H54 (cell line): Measurements from ENCODE around the gene MGMT.

Experiments
- DNase-seq: peaks from one replicate; pipeline ENCODE4 v3.0.0; 2011; ENCODE audit warnings: low spot score, mixed read lengths; ENCODE audit not compliant: insufficient read length
- FAIRE-seq: peaks from 3 replicates; lab custom pipeline; 2011; peaks lifted over from hg19 to GRCh38; lab: Jason Lieb, UNC
- POLR2A ChIP-seq: IDR thresholded peaks from 2 replicates; pipeline ENCODE4 v1.6.1; 2011; ENCODE audit warnings: low read depth, mild to moderate bottlenecking, low read length

The MGMT gene

DNA sequence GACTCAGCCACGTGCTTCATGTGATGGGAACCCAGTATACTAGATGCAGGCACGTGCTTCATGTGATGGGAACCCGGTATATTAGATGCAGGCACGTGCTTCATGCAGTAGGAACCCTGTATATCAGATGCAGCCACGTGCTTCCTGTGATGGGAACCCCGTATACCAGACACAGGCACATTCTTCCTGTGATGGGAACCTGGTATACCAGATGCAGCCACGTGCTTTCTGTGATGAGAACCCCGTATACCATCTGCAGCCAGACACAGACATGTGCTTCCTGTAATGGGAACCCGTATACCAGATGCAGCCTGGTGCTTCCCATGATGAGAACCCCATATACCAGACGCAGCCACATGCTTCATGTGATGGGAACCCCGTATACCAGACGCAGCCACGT lies 44.0 kb downstream of the MGMT start:
- FAIRE-seq, result no peak
- TF ChIP-seq POLR2A, result no peak
- DNase-seq, result no peak

GRCh38 chr10:129511758-129512157 lies 44.7 kb downstream of the MGMT start:
- FAIRE-seq, result no peak
- TF ChIP-seq POLR2A, result no peak
- no peak for DNase-seq

GRCh38 chr10:129513312-129513711 lies 46.3 kb downstream of the MGMT start:
- no peak for FAIRE-seq
- TF ChIP-seq POLR2A, result no peak

GRCh38 chr10:129514568-129515451 lies 47.8 kb downstream of the MGMT start:
- DNase-seq (no peak), FAIRE-seq (no peak)
- TF ChIP-seq POLR2A, result no peak

More at GRCh38 chr10:129513312-129513711, 46.3 kb downstream of the MGMT start:
- no peak for DNase-seq

DNA sequence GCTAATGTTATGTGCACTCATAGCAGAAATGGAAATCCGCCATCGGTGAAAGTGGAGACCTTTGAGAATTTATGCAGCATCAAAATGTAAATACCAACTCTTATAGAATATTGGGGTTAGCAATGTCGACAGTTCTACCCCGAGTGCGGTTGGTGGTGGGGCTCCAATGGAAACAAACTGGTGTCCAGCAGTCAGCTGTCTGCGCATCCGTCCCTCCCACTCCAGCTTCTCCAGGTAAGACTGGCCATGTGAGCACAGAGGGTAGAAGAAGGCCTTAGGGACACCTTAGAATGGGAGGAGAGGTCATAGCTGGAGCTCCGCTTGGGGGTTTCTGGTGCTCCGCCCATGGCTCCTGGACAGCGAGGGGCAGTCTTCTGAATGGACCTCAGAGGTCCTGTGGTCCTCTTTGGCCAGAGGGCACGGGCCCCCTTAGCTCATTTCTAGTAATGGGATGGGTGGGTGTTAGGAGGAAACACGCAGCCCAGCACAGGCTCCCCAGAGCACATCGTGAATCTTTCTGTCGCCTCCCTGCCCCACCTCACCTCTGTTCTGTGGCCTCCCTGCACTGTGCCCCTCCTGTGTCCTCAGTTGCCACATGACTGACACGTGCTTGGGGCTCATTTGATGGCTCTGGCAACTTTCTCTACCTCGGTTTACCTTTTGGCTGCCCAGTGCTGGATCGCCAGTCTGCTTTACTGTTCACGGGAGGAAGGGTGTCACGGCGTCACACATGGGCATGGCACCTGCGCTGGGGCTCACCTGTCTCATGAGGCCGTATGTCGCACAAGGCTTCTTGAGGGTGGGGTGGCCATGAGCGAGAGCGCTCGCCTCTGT lies 50.0 kb downstream of the MGMT start:
- DNase-seq, result no peak
- no peak for TF ChIP-seq POLR2A
- FAIRE-seq, result no peak

DNA sequence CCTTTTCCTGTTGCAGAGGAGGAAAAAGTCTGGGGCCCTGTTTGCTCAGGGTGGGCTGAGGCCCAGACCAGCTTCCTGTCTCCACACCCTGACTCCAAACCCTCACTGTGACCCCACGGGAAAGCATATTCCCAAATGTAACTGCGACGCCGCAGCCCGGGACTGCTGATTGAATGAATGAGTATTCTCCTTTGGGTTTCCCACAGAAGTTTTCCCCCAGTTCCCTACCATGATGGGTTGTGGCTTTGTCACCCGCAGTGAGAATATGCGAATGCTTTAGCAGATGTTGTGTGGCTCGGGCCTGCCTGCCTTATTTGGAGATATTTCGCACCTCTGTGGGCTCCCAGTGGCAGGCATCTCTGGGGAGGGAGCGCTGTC lies 50.6 kb downstream of the MGMT start:
- no peak for FAIRE-seq
- no peak for TF ChIP-seq POLR2A

GRCh38 chr10:129518793-129519192 lies 51.8 kb downstream of the MGMT start:
- no peak for TF ChIP-seq POLR2A
- FAIRE-seq (no peak), DNase-seq (no peak)

More for the DNA sequence above, 50.6 kb downstream of the MGMT start:
- no peak for DNase-seq

GRCh38 chr10:129520440-129521080 lies 53.5 kb downstream of the MGMT start:
- no peak for TF ChIP-seq POLR2A
- FAIRE-seq, result no peak

DNA sequence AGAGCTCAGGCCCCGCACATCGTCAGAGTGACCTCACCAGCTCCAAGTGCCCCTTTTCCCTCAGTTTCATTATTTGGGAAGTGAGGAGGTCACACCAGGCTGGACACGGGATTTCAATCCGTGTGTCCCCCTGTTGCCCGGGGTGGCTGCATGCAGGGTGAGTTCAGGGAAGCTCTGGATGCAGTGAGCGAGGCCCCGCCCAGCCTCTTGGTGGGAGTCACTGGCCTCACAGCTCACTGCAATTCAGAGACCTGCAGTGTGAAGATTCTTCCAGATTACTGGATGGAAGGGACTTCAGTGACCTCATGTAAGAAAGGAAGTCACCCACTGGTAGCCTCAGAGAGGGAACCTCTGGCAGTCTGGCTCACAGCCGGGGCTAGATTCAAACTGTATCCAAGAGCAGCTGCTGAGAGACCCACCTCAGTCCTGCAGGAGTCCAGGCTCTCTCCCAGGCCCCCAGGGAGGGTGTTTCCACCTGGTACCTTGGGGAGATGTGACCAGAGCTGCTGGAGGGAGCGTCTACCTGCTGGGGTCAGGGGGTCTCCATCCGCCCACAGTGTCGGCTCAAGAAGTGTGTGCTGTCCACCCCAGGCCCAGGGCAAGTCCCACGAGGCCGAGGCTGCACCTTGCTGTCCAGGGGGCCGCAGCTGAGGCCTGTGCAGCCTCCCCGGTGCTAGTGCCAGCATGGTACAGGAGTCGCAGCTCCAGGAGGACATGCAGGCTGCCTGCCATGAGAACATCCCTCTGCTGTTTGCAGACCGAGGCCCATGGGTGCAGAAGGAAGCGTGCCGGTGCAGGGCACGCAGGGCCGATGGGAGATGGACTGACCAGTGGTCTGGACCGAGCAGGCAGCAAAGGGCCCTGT lies 54.4 kb downstream of the MGMT start:
- FAIRE-seq (no peak), DNase-seq (no peak)
- no peak for TF ChIP-seq POLR2A

More at GRCh38 chr10:129520440-129521080, 53.5 kb downstream of the MGMT start:
- DNase-seq, result no peak

DNA sequence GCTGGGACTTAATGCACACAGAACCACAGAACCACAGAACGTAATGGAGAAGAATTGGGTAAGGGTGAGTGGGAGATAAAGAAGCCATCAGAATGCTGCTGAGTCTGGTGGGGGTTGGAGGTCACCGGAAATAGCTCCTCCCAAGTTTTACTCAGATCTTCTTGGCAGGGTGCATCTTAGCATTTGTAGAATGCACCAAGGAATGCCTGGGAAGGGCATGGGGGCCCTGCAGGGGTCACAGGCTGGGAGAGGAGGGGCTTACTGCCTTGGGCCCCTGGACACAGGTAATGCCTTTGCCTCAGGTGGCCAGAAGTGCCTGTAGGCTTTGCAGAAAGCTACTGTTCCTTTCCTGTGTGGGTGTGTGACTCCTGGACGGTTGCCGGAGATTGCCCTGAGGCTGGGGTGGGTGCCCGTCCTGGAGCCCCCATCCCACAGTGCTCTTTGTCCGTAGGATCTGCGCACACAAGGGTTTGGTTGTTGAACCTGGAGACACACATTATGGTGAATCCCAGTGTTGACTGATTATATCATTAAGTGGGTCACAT lies 55.1 kb downstream of the MGMT start:
- no peak for TF ChIP-seq POLR2A
- DNase-seq (no peak), FAIRE-seq (no peak)

- no peak for TF ChIP-seq POLR2A
- DNase-seq (no peak), FAIRE-seq (no peak)
Observed at GRCh38 chr10:129523031-129523722, 56.1 kb downstream of the MGMT start.

DNA sequence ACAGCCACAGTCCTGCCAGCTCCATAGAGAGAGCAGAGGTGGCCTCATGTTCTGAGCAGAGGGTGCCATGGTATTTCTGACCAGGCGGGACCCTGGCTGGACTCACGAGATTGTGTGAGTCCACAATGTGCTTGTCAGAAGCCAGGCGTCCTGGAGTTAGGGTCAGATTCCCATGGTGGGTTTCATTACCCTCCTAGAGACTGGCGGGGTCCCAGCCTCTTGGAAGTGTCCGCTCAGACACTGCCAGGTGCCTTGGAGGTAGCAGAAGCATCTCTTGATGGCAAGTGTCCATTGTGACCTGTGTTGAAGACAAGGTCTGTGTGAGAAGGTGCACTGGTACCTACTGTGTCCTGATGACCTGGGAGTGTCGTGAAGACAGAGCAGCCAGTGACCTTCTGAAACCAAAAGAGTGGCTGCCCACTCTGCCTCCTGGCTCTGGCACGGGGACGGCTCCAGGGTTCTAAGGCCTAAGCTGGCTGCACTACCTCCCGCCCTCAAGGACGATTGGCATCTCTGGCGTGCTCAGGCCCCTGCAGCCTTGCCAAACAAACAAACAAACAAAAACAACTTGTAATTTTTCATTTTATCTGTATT lies 56.8 kb downstream of the MGMT start:
- DNase-seq (no peak), FAIRE-seq (no peak)
- no peak for TF ChIP-seq POLR2A
